Rectal smooth muscle tissue (tissue), 1 donor: ENCODE data around the gene MAP10.

Experiments
- H3K27ac ChIP-seq: one replicate; pipeline ENCODE4 v1.7.0; 2013; ENCODE audit warnings: low read depth, low read length, inconsistent platforms
- H3K27me3 ChIP-seq: one replicate; pipeline ENCODE4 v1.7.0; 2013; ENCODE audit warnings: low read length; ENCODE audit not compliant: control insufficient read depth, insufficient read depth
- H3K36me3 ChIP-seq: one replicate; pipeline ENCODE4 v1.7.0; 2013; ENCODE audit warnings: low read length; ENCODE audit not compliant: control insufficient read depth, insufficient read depth
- H3K4me1 ChIP-seq: one replicate; pipeline ENCODE4 v1.7.0; 2013; ENCODE audit warnings: low read length; ENCODE audit not compliant: control insufficient read depth, insufficient read depth
- H3K4me3 ChIP-seq: one replicate; pipeline ENCODE4 v1.7.0; 2013; ENCODE audit warnings: low read length
- H3K9ac ChIP-seq: one replicate; pipeline ENCODE4 v1.7.0; 2013; ENCODE audit warnings: low read length

Gene MAP10

DNA sequence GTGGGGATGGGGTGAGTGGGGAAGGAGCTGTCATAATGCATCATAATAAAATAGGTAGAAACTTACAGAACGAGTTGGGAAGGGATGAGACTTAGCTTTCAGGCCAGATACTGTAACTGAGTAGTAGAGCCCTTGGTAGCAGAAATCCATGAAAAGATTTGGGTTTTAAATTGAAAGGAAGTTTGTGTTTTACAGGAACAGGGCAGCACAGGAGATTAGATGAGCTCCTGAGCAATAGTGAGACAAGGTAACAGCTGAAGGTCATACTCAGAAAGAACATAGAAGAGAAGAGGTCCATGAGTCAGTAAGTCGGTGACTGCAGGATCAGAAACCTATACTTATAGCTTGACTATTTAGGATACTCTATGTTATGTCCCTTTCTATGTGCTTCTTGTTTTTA is 7.3 kb downstream of the MAP10 start:
- Histone ChIP-seq H3K9ac (no peak overlapping the region), H3K36me3 (no peaks in the 10 kb centered on the region), H3K4me3 (no peak overlapping the region), H3K27me3 (no peaks in the 10 kb centered on the region), H3K27ac (no peak overlapping the region), H3K4me1 (no peaks in the 10 kb centered on the region)

DNA sequence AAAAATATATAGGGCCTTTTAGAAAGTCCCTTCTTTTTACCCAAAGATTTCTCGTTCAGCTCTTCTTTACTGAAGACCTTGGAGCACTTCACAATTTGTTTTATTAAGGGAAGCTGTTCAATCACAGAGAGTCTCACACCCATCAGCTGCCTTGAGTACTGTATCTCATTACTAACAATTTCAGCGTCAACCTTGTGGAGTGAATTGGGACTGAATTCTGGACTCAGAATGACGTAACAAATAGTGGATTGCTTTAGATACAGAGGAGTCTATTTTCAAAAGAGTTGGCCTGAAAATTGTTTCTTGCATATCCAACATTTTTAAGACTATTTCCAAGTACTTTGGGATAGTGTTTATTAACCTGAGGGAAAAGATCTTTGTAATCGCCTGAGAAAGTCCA is 7.9 kb downstream of the MAP10 start:
- Histone ChIP-seq H3K36me3 (no peaks in the 10 kb centered on the region), H3K9ac (no peak overlapping the region), H3K27ac (no peak overlapping the region), H3K27me3 (no peaks in the 10 kb centered on the region), H3K4me3 (no peak overlapping the region), H3K4me1 (no peaks in the 10 kb centered on the region)

- H3K4me1 ChIP-seq: no peaks in the 10 kb centered on the region
- H3K36me3 ChIP-seq: no peaks in the 10 kb centered on the region
- no peak overlapping the region for H3K4me3 ChIP-seq
- H3K9ac ChIP-seq: no peak overlapping the region
- H3K27me3 ChIP-seq: no peaks in the 10 kb centered on the region
- H3K27ac ChIP-seq: no peak overlapping the region
Measured at GRCh38 chr1:232813760-232814159, 8.5 kb downstream of the MAP10 start.

DNA sequence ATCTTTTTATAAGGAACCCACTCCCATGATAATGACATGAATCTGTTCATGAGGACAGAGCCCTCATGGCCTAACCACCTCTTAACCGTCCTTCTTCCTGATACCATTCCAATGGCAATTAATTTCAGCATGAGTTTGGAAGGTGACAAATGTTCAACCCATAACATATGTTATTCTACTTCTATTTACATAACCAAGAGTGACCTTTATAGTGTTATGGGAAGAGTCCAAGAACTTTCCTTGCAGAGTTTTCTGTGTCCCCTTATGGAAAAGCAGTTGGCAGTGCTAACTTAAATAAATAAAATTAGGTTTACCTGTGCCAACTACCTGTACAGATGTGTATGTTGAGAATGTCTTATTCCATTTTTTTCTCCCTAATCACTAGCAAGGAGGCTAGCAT is 11.1 kb downstream of the MAP10 start:
- H3K4me1 ChIP-seq: no peaks in the 10 kb centered on the region
- H3K9ac ChIP-seq: no peak overlapping the region
- no peak overlapping the region for H3K4me3 ChIP-seq
- no peak overlapping the region for H3K27ac ChIP-seq
- H3K27me3 ChIP-seq: no peaks in the 10 kb centered on the region
- H3K36me3 ChIP-seq: no peaks in the 10 kb centered on the region

- no peak overlapping the region for H3K27ac ChIP-seq
- H3K4me1 ChIP-seq: no peaks in the 10 kb centered on the region
- H3K27me3 ChIP-seq: no peaks in the 10 kb centered on the region
- no peak overlapping the region for H3K9ac ChIP-seq
- no peaks in the 10 kb centered on the region for H3K36me3 ChIP-seq
- no peak overlapping the region for H3K4me3 ChIP-seq
Measured at GRCh38 chr1:232818040-232818439, 12.8 kb downstream of the MAP10 start.

DNA sequence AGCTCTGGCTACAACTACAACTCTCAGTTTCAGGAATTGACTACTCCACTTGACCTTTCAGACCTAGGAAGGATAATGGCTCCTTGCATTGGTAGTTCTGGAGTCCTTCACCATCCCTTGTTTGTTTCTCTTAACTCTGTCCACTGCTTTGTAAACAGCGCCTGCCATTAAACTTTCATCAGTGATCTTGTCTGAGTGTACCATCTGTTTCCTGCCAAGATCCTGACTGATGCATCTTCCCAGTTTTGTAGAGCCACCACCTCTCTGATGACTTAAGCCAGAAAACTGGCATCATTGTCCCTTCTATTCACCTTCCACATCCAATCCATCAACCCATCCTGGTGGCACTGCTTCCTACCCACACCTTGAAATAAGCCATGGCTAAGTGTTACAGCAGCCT is 15.2 kb downstream of the MAP10 start:
- no peaks in the 10 kb centered on the region for H3K27me3 ChIP-seq
- no peak overlapping the region for H3K27ac ChIP-seq
- H3K4me3 ChIP-seq: no peak overlapping the region
- no peaks in the 10 kb centered on the region for H3K36me3 ChIP-seq
- H3K4me1 ChIP-seq: no peaks in the 10 kb centered on the region
- H3K9ac ChIP-seq: no peak overlapping the region

DNA sequence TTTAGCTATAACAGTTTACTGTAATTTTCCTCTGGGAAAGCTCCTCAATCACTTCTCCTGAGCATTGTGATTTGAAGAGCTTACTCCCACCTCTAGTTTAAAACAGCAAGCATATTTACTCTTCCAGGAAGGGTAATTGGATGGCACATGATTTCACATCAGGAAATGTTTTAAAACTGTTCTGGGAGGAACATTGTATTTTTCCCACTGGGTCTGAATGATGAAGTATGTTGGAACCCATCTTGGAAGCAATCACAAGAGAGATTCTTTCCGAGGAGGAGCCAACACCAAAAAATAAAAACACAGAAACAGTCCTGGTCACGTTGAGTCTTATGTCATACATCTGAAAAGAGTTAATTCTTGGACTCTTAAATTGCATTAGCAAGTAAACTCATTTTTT is 17.3 kb downstream of the MAP10 start:
- Histone ChIP-seq H3K27ac (no peak overlapping the region), H3K4me3 (no peak overlapping the region), H3K4me1 (no peaks in the 10 kb centered on the region), H3K27me3 (no peaks in the 10 kb centered on the region), H3K9ac (no peak overlapping the region), H3K36me3 (no peaks in the 10 kb centered on the region)

DNA sequence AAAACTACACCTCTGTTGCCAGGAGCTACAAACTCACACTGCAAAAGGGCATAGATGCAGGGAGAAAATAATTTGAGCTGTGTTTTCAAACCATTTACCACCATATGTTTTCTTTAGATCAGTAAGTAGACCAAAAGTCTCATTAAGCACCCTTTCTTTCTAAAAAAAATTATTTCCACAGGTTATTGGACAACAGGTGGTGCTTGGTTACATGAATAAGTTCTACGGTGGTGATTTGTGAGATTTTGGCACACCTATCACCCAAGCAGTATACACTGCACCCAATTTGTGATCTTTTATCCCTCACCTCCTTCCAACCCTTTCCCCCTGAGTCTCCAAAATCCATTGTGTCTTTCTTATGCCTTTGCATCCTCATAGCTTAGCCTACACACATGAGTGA is 21.1 kb downstream of the MAP10 start:
- Histone ChIP-seq H3K4me1 (no peaks in the 10 kb centered on the region), H3K4me3 (no peak overlapping the region), H3K9ac (no peak overlapping the region), H3K36me3 (no peaks in the 10 kb centered on the region), H3K27ac (no peak overlapping the region), H3K27me3 (no peaks in the 10 kb centered on the region)

DNA sequence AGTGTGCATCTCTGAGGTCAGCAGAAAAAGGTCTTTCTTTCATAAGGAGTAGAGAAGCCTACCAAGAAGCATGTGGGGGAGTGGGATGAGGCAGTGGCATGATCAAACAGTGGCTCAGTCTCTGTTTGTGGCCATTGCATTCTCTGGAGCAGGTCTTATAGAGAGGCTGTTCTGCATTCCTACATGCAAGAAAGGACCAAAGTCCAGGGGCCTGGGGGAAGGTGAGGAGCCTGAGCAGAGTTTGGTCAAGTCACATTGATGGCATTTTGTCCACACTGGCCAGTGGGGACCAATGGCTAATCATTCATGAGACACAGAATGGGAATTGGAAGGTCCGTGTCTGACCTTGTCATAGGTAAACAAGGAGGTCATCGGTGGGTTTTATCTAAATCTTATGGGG is 25.4 kb downstream of the MAP10 start:
- no peaks in the 10 kb centered on the region for H3K27me3 ChIP-seq
- no peak overlapping the region for H3K9ac ChIP-seq
- H3K4me1 ChIP-seq: no peaks in the 10 kb centered on the region
- no peak overlapping the region for H3K27ac ChIP-seq
- no peak overlapping the region for H3K4me3 ChIP-seq
- no peaks in the 10 kb centered on the region for H3K36me3 ChIP-seq

DNA sequence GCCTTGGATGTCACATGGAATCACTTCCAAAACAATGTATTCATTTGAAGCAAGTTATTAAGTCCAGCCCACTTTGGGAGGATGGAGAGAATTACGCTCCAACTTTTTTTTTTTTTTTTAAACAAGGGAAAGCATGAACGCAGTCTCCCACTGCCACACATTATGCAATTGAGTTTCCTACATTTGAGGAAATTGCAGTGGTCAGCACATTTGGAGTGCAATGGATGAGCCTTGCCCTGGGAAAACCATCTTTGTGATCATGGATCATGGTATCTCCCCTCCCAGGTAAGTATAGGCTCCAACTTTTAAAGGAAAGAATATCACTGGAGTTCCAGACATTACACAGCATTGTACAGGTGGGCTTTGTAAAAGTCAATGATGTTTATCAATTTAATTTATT is 26.7 kb downstream of the MAP10 start:
- Histone ChIP-seq H3K4me3 (no peak overlapping the region), H3K27ac (no peak overlapping the region), H3K27me3 (no peaks in the 10 kb centered on the region), H3K9ac (no peak overlapping the region), H3K36me3 (no peaks in the 10 kb centered on the region), H3K4me1 (no peaks in the 10 kb centered on the region)

DNA sequence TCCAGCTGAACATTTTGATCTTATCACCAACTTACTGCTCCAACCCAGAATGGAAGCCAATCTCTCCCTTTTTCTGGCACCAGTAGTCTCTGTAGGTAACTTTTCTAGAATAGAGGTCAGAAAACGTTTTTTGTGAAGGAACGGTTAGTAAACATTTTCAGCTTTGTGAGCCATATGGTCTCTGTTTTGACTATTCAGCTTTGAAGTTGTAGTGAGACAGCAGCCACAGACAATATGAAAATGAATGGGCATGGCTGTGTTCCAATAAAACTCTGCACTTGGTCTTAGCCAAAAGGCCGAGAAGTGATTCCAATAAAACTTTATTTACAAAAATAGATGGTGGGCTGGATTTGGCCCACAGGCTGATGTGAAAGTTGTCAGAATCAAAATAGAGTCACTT is 28.9 kb downstream of the MAP10 start:
- no peaks in the 10 kb centered on the region for H3K36me3 ChIP-seq
- H3K27ac ChIP-seq: no peak overlapping the region
- H3K4me3 ChIP-seq: no peak overlapping the region
- H3K27me3 ChIP-seq: no peaks in the 10 kb centered on the region
- H3K4me1 ChIP-seq: no peaks in the 10 kb centered on the region
- H3K9ac ChIP-seq: no peak overlapping the region

- no peak overlapping the region for H3K27ac ChIP-seq
- H3K4me3 ChIP-seq: no peak overlapping the region
- no peaks in the 10 kb centered on the region for H3K27me3 ChIP-seq
- H3K36me3 ChIP-seq: no peaks in the 10 kb centered on the region
- H3K9ac ChIP-seq: no peak overlapping the region
- H3K4me1 ChIP-seq: no peaks in the 10 kb centered on the region
Measured at GRCh38 chr1:232835166-232835565, 29.9 kb downstream of the MAP10 start.

DNA sequence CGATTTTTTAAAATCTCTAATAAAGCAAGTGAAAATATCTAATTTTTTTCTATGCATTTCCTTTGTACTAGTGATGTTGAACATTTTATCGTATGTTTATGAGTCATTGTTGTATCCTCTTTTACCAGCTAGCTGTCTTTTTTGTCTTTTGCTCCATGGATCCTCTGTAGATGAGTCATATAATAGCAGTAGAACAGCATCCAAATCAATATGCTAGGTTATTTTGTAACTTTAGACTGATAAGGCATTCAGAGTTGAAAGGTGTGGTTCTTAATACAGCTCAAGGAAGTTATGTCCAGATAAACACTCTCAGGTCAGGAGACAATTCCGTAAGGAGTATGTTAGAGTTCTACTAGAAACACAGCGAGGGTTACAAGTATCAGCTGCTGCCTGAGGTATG is 31.9 kb downstream of the MAP10 start:
- Histone ChIP-seq H3K27ac (no peak overlapping the region), H3K36me3 (no peaks in the 10 kb centered on the region), H3K9ac (no peak overlapping the region), H3K4me3 (no peak overlapping the region), H3K27me3 (no peaks in the 10 kb centered on the region), H3K4me1 (no peaks in the 10 kb centered on the region)
